DOHH2 (cell line): ENCODE measurements around the gene NFAT5.

Experiments
- EZH2phosphoT487 ChIP-seq: fragments of 200-600 bp; sonication (generic); IDR thresholded peaks from 2 replicates; pipeline ENCODE4 v1.6.1; 2017; ENCODE audit warnings: borderline replicate concordance, mild to moderate bottlenecking, antibody characterized with exemption, low read length, moderate library complexity, mixed read lengths
- TF ChIP-seq, protein P1 (sequence below): fragments of 200-600 bp; sonication (generic); IDR thresholded peaks from one replicate; pipeline ENCODE4 v1.5.1; 2014; ENCODE audit warnings: antibody characterized with exemption, mild to moderate bottlenecking, low read depth, low read length; ENCODE audit not compliant: poor library complexity, severe bottlenecking

- TF ChIP-seq, protein P1, sequence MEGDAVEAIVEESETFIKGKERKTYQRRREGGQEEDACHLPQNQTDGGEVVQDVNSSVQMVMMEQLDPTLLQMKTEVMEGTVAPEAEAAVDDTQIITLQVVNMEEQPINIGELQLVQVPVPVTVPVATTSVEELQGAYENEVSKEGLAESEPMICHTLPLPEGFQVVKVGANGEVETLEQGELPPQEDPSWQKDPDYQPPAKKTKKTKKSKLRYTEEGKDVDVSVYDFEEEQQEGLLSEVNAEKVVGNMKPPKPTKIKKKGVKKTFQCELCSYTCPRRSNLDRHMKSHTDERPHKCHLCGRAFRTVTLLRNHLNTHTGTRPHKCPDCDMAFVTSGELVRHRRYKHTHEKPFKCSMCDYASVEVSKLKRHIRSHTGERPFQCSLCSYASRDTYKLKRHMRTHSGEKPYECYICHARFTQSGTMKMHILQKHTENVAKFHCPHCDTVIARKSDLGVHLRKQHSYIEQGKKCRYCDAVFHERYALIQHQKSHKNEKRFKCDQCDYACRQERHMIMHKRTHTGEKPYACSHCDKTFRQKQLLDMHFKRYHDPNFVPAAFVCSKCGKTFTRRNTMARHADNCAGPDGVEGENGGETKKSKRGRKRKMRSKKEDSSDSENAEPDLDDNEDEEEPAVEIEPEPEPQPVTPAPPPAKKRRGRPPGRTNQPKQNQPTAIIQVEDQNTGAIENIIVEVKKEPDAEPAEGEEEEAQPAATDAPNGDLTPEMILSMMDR = no peak
- TF ChIP-seq EZH2phosphoT487 = no peak
Measured at GRCh38 chr16:69534720-69535119, 31.0 kb upstream of the NFAT5 start.
